HUES6 (cell line): ENCODE results near the gene TRIM61.
"Not testable (repeated sequence)": the region's sequence is repeated elsewhere in the genome, so short reads cannot be mapped to it uniquely, and the experiment has no call there.

Experiments
- H3K27ac ChIP-seq: 2 replicates; pipeline ENCODE4 v1.7.0; 2013; ENCODE audit warnings: low read depth, mild to moderate bottlenecking, low read length, inconsistent platforms
- H3K27me3 ChIP-seq: 2 replicates; pipeline ENCODE4 v1.6.1; 2013; ENCODE audit warnings: low read length; ENCODE audit not compliant: control insufficient read depth, insufficient read depth
- H3K36me3 ChIP-seq: 2 replicates; pipeline ENCODE4 v1.6.1; 2013; ENCODE audit warnings: low read length; ENCODE audit not compliant: control insufficient read depth, insufficient read depth
- H3K4me1 ChIP-seq: 2 replicates; pipeline ENCODE4 v1.6.1; 2013; ENCODE audit warnings: low read length; ENCODE audit not compliant: control insufficient read depth, insufficient read depth
- H3K4me3 ChIP-seq: 2 replicates; pipeline ENCODE4 v1.5.1; 2013; ENCODE audit warnings: low read depth, low read length
- H3K9ac ChIP-seq: one replicate; pipeline ENCODE4 v1.6.1; 2013; ENCODE audit warnings: mild to moderate bottlenecking, low read length
- H3K9me3 ChIP-seq: 2 replicates; pipeline ENCODE4 v1.6.1; 2013; ENCODE audit warnings: low read depth, low read length; ENCODE audit not compliant: control insufficient read depth, insufficient read depth

The TRIM61 gene

DNA sequence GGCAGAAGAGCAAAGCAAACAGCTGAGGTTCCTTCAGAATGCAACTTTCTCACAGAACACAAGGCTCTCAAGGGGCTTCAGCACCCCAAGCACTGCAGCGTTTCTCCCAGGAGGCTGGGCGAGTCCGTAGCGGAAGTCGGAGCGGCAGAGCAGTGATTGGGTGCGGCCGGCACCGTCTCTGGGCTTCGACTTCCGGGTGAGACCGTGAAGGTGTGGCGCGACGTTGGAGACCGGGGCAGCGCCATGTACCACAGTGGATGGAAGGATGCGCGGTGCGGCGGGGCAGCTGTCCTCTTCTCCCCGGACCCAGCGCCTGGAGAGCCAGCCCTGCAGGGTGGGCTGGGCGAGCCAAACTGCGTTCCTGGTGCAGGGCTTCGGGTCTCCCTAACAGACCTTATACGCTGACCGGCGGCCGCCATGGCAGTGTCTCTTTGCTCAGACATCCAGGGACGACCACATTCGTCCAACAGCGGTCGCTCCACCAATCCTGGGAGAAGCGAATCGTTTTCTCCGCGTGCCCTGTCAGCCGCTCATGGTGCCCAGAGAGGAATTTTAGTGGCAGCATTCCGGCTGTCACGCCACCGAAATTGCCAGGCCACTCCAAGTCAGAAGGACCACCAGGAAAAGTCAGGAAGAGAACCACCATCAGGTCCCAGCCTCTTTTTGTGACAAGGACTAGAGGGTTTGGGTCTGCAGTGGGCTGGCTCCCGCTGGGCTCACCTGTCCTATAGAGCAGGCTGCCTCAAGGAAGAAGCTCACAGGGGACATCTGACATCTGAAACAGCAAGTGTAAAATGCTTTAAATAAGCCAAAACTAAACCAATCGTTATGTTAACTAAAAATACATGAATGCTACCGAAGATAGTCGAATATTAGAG, 20.5 kb downstream of the TRIM61 start:
- Histone ChIP-seq H3K36me3 (no peaks in the 10 kb centered on the region), H3K9me3 (no peaks in the 10 kb centered on the region), H3K27ac (no peak overlapping the region), H3K27me3 (no peaks in the 10 kb centered on the region), H3K4me3 (peak overlapping the region; percentile 83), H3K9ac (peak overlapping the region; percentile 76), H3K4me1 (peaks cover 17% of the 10 kb centered on the region)

DNA sequence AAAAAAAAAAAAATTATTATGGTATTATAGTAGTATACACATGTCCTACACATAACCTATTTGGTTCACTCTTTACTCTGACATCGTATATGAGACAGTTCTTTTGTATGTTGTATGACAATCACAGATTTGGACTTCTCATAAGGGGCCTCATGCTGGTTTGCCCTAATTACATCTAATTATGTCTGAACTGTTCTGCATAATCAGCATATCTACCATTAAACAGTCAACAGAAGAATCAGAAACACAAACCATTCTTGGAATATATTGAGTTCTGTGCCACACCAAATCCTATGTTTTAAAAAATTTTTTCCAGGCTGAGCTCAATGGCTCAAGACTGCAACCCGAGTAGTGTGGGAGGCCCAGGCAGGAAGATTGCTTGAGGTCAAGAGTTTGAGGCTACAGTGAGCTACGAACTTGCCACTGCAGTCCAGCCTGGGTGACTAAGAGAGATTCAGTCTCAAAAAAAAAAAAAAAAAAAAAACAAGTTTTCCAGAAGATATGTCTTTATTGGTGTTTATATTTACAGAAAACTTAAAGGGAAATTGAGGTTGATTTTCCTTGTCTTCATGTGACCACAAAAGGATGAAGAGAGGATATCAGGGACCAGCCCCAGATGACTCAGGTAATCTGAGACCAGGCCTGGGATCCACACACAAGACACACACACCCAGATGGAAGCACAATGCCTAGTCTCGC, 22.2 kb downstream of the TRIM61 start:
- no peaks in the 10 kb centered on the region for H3K27me3 ChIP-seq
- no peaks in the 10 kb centered on the region for H3K9me3 ChIP-seq
- no peak overlapping the region for H3K27ac ChIP-seq
- H3K9ac ChIP-seq = no peak overlapping the region
- H3K4me1 ChIP-seq = peaks cover 17% of the 10 kb centered on the region
- H3K36me3 ChIP-seq = no peaks in the 10 kb centered on the region
- H3K4me3 ChIP-seq = no peak overlapping the region

DNA sequence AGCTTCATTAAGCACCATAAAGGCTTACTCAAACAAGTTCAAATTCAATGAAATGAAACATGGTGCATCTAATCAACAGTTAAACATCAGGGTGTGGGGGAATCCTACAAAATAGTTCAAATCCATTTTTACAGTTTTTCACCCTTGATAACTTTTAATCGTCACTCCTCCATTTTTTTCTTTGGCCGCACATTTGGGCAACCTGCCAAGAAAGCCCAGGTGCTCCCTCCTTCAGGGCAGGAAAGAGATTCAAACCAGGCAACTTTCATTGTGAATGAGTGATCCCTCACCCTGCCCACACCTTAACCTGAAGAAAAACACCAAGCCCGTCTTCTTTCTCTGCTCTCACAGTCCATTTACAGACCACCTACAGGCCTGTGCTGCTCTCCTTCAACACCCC, 24.9 kb downstream of the TRIM61 start:
- H3K27ac ChIP-seq = no peak overlapping the region
- H3K4me1 ChIP-seq = peaks cover 12% of the 10 kb centered on the region
- H3K36me3 ChIP-seq = no peaks in the 10 kb centered on the region
- no peaks in the 10 kb centered on the region for H3K9me3 ChIP-seq
- no peak overlapping the region for H3K4me3 ChIP-seq
- H3K27me3 ChIP-seq = no peaks in the 10 kb centered on the region
- H3K9ac ChIP-seq = no peak overlapping the region

DNA sequence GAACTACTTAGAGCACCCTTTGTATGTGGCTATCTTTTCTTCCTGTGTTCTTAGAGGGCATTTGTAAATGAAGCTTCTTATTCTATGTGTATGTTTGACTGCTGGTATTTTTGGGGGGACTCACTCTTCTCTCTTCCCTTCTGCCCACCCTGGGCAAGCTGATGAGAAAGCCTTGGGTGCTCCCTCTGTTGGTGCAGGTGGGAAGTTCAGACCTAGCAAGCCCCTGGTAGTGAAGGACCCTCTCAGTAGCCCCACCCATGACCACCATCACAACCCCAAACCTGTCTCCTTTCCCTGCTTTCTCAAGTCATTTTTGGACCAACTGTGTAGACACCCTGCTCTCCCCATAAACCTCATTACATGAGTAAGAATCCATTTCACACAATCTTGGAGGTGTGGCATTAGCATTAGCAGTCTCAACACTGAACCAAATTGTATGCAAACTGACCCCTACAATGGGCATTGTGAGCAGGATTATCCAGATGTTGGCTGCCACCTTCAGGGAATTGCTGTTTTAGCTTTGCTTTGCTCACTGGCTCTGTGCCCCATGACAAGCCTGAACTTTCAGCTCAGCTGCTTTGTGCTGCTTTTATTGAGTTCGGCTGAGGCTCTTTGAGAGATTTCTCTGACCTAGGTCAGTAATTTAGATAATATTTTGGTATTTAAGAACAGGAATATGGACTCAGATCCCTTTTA, 27.9 kb downstream of the TRIM61 start:
- H3K9ac ChIP-seq = no peak overlapping the region
- no peaks in the 10 kb centered on the region for H3K36me3 ChIP-seq
- H3K27ac ChIP-seq = no peak overlapping the region
- H3K9me3 ChIP-seq = no peaks in the 10 kb centered on the region
- H3K27me3 ChIP-seq = no peaks in the 10 kb centered on the region
- no peak overlapping the region for H3K4me3 ChIP-seq
- H3K4me1 ChIP-seq = peaks cover 13% of the 10 kb centered on the region

DNA sequence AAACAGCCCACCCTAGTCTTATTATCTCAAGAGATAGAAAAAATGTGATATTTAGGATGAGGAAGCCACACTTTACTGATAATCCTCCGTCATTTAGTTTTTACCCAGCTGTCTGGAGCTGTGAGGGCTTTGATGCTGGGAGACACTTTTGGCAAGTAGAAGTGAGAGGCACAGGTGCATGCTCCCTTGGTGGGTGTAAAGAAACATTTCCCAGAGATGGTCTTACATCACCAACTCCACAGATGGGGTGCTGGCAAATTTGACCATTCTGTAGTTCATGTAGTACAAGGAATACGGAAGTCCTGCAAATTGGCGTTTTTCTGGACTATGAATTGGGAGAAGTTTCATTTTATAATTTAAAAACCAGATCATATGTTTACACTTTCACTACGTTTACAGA, 28.5 kb downstream of the TRIM61 start:
- Histone ChIP-seq H3K27ac (no peak overlapping the region), H3K27me3 (no peaks in the 10 kb centered on the region), H3K4me3 (no peak overlapping the region), H3K36me3 (no peaks in the 10 kb centered on the region), H3K4me1 (peaks cover 13% of the 10 kb centered on the region), H3K9me3 (no peaks in the 10 kb centered on the region), H3K9ac (no peak overlapping the region)

DNA sequence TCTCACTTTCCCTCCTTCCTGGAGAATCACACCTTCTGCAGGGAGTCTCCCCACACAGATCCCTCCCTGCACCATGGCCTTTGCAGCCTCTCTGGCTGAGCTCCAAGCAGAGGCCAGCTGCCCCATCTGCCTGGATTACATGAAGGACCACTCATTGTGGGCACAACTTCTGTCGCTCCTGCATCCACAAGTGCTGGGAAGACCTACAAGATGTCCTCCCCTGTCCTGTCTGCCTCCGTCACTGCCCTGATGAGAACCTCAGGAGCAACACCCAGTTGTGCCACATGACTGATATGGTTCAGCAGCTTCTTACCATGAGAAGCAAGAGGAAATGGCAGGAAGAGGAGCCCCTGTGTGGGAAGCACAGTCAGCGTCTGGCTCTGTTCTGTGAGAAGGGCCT, 29.5 kb downstream of the TRIM61 start:
- not testable (repeated sequence) for H3K9me3 ChIP-seq, H3K4me1 ChIP-seq, H3K36me3 ChIP-seq, H3K27ac ChIP-seq, H3K4me3 ChIP-seq, H3K9ac ChIP-seq, H3K27me3 ChIP-seq

DNA sequence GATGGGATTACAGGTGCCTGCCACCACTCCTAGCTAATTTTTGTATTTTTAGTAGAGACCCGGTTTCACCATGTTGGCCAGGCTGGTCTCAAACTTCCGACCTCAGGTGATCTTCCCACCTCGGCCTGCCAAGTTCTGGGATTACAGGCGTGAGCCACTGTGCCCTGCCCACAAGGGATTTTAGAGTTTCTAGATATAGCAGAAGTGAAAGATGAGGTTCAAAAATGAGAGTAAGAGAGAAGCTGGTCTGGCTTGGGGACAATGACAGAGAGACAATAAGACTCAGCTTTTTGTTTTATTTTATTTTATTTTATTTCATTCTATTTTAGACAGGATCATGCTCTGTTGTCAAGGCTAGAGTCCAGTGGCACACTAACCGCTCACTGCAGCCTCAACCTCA, 30.6 kb downstream of the TRIM61 start:
- H3K36me3 ChIP-seq = no peaks in the 10 kb centered on the region
- H3K4me3 ChIP-seq = no peak overlapping the region
- H3K4me1 ChIP-seq = peaks cover 9% of the 10 kb centered on the region; the same call in 1 of the 2 replicates
- no peaks in the 10 kb centered on the region for H3K9me3 ChIP-seq
- no peak overlapping the region for H3K27ac ChIP-seq
- no peaks in the 10 kb centered on the region for H3K27me3 ChIP-seq
- H3K9ac ChIP-seq = no peak overlapping the region

DNA sequence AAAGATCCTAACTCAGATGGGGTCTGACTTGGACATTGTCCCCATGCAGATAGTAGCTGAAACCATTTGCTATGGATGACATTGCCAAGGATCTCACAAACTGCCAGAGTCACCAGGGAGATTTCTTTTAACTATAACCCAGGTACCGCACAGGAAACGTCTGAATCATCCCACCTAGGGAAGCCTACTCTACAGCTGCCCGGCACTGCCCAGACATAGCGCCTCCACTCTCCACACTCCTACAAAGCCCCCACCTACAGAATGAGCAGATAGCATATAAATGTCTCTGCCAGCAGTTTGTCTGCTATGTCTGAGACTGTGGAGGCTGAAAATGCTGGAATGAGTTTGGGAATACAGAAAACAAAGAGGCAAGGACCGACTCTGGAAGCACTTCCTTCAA, 32.3 kb downstream of the TRIM61 start:
- Histone ChIP-seq H3K27ac (no peak overlapping the region), H3K4me3 (no peak overlapping the region), H3K36me3 (no peaks in the 10 kb centered on the region), H3K9me3 (no peaks in the 10 kb centered on the region), H3K9ac (no peak overlapping the region), H3K4me1 (peaks cover 9% of the 10 kb centered on the region; the same call in 1 of the 2 replicates), H3K27me3 (no peaks in the 10 kb centered on the region)

DNA sequence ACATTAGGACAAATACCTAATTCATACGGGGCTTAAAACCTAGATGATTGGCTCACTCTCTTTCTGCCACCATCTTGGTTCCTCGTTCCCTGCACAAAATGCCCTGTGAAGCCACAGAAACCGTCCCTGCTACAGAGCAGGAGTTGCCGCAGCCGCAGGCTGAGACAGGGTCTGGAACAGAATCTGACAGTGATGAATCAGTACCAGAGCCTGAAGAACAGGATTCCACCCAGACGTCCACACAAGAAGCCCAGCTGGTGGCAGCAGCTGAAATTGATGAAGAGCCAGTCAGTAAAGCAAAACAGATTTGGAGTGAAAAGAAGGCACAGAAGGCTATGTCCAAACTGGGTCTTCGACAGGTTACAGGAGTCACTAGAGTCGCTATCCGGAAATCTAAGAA, 34.3 kb downstream of the TRIM61 start:
- no peak overlapping the region for H3K4me3 ChIP-seq
- no peaks in the 10 kb centered on the region for H3K9me3 ChIP-seq
- no peak overlapping the region for H3K27ac ChIP-seq
- H3K4me1 ChIP-seq = 0 out of 2 replicates have a peak, but pooled peaks cover 5% of the 10 kb centered on the region
- H3K36me3 ChIP-seq = no peaks in the 10 kb centered on the region
- no peak overlapping the region for H3K9ac ChIP-seq
- H3K27me3 ChIP-seq = no peaks in the 10 kb centered on the region

DNA sequence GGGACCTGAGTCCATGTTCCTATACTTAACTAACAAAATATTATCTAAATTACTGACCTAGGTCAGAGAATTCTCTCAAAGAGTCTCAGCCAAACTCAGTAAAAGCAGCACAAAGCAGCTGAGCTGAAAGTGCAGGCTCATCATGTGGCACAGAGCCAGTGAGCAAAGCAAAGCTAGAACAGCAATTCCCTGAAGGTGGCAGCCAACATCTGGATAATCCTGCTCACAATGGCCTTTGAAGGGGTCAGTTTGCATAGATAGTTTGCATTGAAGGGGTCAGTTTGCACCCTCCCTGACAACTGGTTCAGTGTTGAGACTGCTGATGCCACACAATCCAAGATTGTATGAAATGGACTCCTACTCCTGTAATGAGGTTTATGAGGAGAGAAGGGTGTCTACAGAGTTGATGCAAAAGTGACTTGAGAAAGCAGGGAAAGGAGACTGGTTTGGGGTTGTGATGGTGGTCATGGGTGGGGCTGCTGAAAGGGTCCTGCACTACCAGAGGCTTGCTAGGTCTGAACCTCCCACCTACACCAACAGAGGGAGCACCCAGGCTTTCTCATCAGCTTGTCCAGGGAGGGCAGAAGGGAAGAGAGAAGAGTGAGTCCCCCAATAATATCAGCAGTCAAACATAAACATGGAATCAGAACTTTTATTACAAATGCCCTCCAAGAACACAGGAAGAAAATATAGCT, 39.7 kb downstream of the TRIM61 start:
- Histone ChIP-seq H3K9me3 (no peaks in the 10 kb centered on the region), H3K9ac (no peak overlapping the region), H3K4me1 (peaks cover 17% of the 10 kb centered on the region), H3K4me3 (no peak overlapping the region), H3K27me3 (no peaks in the 10 kb centered on the region), H3K36me3 (no peaks in the 10 kb centered on the region), H3K27ac (no peak overlapping the region)
